IPS-18c (cell line): Measurements from ENCODE around the gene OPCML.

Experiments used
- H3K4me3 ChIP-seq: 2 replicates; pipeline ENCODE4 v1.7.0; 2013; ENCODE audit warnings: low read depth, mild to moderate bottlenecking, low read length, moderate library complexity; ENCODE audit not compliant: insufficient read depth
- H3K9me3 ChIP-seq: one replicate; pipeline ENCODE4 v1.6.1; 2013; ENCODE audit warnings: mild to moderate bottlenecking, low read length, moderate library complexity; ENCODE audit not compliant: control insufficient read depth, insufficient read depth

OPCML gene

DNA sequence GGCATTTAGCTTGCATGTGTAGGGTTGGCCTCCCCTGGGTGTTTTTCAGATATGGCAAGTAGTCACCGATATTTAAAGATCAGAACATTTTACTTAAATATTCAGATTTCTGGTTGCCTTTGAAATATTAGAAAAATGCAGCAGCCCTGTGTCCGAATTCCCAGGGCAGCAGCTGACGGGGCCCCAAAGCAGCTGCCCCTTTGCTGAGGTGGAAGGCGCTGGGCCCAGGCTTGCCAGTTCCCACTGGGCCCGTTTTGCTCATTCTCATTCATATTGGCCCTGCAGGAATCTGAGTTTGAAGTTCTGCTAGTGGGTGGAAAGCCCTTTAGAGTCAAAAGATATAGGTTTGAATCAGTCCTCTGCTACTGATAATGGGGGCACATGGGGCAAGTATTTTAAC lies 692.1 kb downstream of the OPCML start:
- H3K9me3 ChIP-seq: no peaks in the 10 kb centered on the region
- no peak overlapping the region for H3K4me3 ChIP-seq

- no peak overlapping the region for H3K4me3 ChIP-seq
- H3K9me3 ChIP-seq: no peaks in the 10 kb centered on the region
These were observed 692.9 kb downstream of the OPCML start for GRCh38 chr11:132839236-132839945.

- Histone ChIP-seq H3K4me3 (no peak overlapping the region), H3K9me3 (no peaks in the 10 kb centered on the region)
These were observed 693.7 kb downstream of the OPCML start for GRCh38 chr11:132838627-132839026.

DNA sequence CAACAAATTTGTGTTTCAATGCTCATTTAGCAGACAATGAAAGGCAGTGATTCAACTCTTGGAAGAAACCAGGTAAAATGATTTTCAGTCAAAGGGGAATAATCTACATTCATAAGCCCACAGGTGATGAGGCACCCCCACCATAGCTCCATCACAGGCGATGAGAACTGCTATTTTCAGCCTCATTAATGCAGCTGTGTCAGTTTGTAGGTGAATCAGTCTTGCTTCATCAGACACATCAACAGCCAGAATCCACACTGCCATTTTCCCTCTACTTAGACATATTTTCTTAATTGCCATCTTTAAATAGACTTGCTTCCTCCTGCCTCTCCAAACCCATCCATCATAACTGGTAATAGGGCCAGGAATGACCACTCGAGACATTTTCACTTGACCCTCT lies 701.0 kb downstream of the OPCML start:
- Histone ChIP-seq H3K9me3 (no peaks in the 10 kb centered on the region), H3K4me3 (no peak overlapping the region)

DNA sequence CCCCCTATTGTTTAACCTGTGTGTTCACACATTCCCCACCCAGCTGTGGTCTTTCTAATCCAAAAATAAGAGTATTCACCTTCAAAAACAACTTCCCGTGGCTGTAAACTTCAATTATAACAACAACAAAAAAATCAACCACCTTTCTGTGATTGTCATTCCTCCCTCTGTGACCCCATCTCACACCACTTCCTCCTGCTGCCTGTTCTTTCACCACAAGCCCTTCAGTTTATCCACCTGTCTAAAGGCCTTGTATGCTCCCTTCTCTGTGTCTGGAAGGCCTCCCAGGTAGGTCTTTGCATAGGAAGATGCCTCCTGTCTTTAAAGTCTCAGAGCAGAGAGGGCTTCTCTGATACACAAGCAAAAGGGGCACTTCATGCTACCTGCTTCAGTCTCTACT lies 707.7 kb downstream of the OPCML start:
- Histone ChIP-seq H3K4me3 (no peak overlapping the region), H3K9me3 (no peaks in the 10 kb centered on the region)

DNA sequence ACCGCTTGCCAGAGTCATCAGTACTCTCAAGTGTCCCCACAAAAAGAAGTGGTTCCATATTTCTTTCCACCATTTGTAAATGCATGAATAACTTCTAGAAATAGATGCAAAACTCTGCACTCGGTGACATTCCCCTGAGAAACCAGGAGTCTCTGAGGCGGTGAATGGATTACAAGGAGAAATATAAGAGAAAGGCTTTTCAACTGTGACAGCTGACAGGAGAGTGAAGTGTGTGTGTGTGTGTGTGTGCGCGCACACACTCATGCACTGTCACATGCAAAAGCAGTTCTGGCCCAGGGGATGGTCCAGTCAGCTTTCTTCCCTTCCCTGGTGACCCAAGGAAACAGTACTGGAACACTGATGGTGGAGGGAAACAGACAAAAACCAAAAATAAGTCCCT lies 710.0 kb downstream of the OPCML start:
- Histone ChIP-seq H3K4me3 (no peak overlapping the region), H3K9me3 (no peaks in the 10 kb centered on the region)

- Histone ChIP-seq H3K9me3 (no peaks in the 10 kb centered on the region), H3K4me3 (no peak overlapping the region; the same call in 1 of the 2 replicates)
These were observed 710.8 kb downstream of the OPCML start for GRCh38 chr11:132821499-132821898.

DNA sequence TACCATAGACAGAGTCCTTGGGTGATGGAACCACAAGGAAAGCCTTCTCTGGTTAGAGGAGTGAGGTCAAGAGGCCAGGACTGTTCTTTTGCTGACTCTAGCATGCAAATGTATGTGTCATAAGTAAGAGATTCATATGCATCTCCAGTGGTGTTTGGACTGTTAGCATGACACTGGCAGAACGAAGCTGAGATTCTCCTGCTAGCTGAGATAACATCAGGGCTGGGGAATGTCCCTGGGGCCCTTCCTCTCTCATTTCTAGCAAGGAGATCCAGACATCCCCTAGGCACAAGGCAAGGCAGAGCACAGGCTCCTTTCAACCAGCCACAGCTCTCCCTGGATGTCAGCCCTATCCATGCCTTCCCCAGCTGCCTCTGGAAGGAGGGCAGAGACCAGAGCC lies 711.3 kb downstream of the OPCML start:
- Histone ChIP-seq H3K9me3 (no peaks in the 10 kb centered on the region), H3K4me3 (no peak overlapping the region)

- no peak overlapping the region for H3K4me3 ChIP-seq
These were observed 713.4 kb downstream of the OPCML start for GRCh38 chr11:132818951-132819350.

DNA sequence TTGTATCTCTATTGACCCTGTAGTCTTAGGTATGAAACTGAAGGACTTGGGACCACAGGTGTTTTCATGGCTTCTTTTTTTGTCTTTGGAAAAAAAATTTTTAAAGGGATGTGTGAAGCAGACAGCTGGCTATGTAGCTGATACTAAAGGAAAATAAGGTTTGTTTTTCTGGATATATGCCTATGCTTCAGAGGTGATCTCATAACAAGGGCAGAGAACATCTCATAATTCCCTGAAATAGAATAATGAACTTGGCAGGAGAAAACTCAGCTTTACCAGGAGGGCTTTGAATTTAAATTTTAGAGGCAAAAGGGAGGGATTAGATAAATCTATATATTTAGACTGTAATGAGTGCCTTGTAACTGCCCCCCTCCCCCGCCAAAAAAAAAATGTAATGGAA lies 714.9 kb downstream of the OPCML start:
- H3K9me3 ChIP-seq: no peaks in the 10 kb centered on the region
- H3K4me3 ChIP-seq: no peak overlapping the region

More at GRCh38 chr11:132818951-132819350, 713.4 kb downstream of the OPCML start:
- H3K9me3 ChIP-seq: no peaks in the 10 kb centered on the region

DNA sequence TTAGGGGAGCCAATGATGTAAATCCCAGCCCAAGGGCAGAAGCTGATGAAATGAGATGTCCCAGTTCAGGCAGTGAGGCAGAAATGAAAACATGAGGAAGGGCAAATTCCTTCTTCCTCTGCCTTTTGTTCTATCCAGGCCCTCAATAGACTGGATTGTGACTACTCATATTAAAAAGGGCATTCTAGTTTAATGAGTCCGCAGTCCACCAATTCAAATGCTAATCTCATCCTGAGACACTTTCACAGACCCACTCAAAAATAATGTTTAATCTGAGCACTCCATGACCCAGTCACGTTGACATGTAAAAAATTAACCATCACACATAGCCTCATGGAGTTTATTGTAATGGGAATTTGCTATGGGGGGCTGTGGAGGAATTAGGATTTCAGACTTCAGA lies 717.9 kb downstream of the OPCML start:
- no peaks in the 10 kb centered on the region for H3K9me3 ChIP-seq
- H3K4me3 ChIP-seq: no peak overlapping the region

DNA sequence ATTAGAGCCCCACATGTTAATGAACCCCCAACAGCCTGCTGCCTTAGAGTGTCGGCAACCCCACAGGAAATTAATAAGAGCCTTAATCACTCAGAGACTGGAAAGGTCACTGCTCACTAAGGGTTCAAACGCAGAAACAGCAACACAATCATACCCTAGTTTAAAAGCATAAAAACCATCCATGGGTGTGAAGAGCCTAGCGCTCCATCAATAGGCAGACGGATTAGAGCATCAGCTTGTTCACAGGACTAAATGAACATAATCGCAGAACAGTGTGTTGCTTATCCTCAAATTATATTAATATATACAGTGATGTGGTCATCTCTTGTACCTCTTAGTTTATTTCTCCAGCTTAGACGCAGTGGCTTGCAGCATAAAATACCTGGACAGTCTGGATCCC lies 720.7 kb downstream of the OPCML start:
- Histone ChIP-seq H3K4me3 (no peak overlapping the region), H3K9me3 (no peaks in the 10 kb centered on the region)

DNA sequence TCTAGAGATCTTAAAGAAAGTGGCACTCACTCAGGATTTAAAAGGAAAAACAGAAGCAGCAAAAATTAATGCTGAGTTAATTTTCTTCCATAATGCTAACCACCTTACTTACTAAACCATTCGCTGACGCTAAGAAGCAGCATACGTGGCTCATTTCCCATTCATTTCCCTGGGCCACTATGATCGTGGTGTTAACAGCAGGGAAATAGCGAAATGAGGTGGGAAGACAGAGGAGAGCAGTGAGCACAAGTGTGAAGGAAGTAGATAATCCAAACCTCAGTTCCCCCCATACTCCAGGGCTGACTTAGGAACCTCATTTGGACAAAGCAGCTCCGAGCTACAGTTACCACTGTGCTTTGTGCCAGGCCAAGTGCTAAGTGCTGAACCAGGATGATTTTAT lies 723.2 kb downstream of the OPCML start:
- no peaks in the 10 kb centered on the region for H3K9me3 ChIP-seq
- no peak overlapping the region for H3K4me3 ChIP-seq

DNA sequence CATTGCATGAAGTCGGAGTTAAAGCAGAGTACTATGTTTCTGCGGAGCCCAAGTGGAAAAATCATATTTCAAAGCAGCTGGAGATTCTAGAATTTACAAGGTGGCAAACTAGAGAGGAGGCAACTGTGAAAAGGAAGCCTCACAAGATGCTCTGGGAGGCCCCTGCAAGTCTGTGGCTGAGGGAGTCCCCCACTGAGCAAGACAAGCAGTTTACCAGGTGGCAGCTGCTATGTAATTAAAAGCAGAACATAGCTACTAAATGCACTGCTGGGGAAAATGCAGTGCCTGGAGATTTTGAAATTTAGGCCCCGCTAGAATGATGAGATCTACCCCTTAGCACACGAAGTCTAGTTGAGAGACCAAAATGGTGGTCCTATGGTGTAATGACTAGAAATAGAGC lies 728.0 kb downstream of the OPCML start:
- no peaks in the 10 kb centered on the region for H3K9me3 ChIP-seq
- H3K4me3 ChIP-seq: no peak overlapping the region

GRCh38 chr11:132803436-132803835 lies 728.9 kb downstream of the OPCML start:
- H3K9me3 ChIP-seq: no peaks in the 10 kb centered on the region
- no peak overlapping the region for H3K4me3 ChIP-seq

DNA sequence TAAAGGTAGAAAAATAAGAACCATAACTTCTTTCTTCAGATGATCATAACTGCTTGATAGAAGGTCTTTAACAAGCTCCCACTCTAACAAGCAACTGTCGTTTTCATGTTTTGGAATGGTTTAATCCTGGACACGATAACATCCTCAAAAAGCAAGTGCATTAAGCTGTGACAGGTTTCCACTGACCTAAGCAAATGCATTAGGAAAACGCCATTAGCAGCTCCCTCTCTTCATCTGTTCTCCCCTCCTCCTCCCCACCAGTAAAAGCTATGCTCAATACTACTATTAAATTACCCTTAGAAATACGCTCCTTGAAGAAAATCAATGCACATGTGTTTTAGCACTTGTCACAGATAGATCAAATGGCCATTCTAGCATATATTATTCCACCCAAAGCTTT lies 729.4 kb downstream of the OPCML start:
- H3K9me3 ChIP-seq: no peaks in the 10 kb centered on the region
- no peak overlapping the region for H3K4me3 ChIP-seq

GRCh38 chr11:132793831-132794230 lies 738.5 kb downstream of the OPCML start:
- no peaks in the 10 kb centered on the region for H3K9me3 ChIP-seq
- no peak overlapping the region for H3K4me3 ChIP-seq

GRCh38 chr11:132792341-132793140 lies 739.8 kb downstream of the OPCML start:
- Histone ChIP-seq H3K4me3 (peak overlapping the region; percentile 34; the same call in 1 of the 2 replicates), H3K9me3 (no peaks in the 10 kb centered on the region)
